HL-60/S4 treated with phorbol 12-myristate 13-acetate at 8.2 ng/mL for 4 days and 3 days (cell line): Measurements from ENCODE around the gene DHX40.
"Not testable (repeated sequence)": the region's sequence is repeated elsewhere in the genome, so short reads cannot be mapped to it uniquely, and the experiment has no call there.

ENCODE experiments used
- in situ Hi-C: fragments of 300-500 bp; cut with MboI; formaldehyde crosslinking; loops from 2 replicates; pipeline ENCODE4 v1.15.0; 2022; ENCODE audit warnings: low sequenced_read_pairs

DHX40 gene

GRCh38 chr17:59558039-59558438 lies 7.4 kb upstream of the DHX40 start:
- in situ Hi-C loops, result no loop called here

- in situ Hi-C loops, result no loop called here
Measured at GRCh38 chr17:59558953-59559352, 6.5 kb upstream of the DHX40 start.

GRCh38 chr17:59561042-59561441 lies 4.4 kb upstream of the DHX40 start:
- in situ Hi-C loops, result no loop called here

- in situ Hi-C loops, result no loop called here
Measured at GRCh38 chr17:59565959-59566324, 532 bp downstream of the DHX40 start.

GRCh38 chr17:59569151-59569550 lies 3.7 kb downstream of the DHX40 start:
- in situ Hi-C loops, result not testable (repeated sequence)

GRCh38 chr17:59572301-59572924 lies 7.0 kb downstream of the DHX40 start:
- in situ Hi-C loops, result no loop called here

- in situ Hi-C loops, result not testable (repeated sequence)
Measured at GRCh38 chr17:59584168-59584567, 18.8 kb downstream of the DHX40 start.

GRCh38 chr17:59600169-59600568 lies 34.8 kb downstream of the DHX40 start:
- in situ Hi-C loops, result no loop called here

GRCh38 chr17:59601130-59601529 lies 35.7 kb downstream of the DHX40 start:
- in situ Hi-C loops, result no loop called here

- in situ Hi-C loops, result no loop called here
Measured at GRCh38 chr17:59607061-59607460, 41.7 kb downstream of the DHX40 start.

- in situ Hi-C loops, result no loop called here
Measured at GRCh38 chr17:59607817-59608403, 42.5 kb downstream of the DHX40 start.

GRCh38 chr17:59611503-59611902 lies 46.1 kb downstream of the DHX40 start:
- in situ Hi-C loops, result no loop called here

GRCh38 chr17:59616253-59616920 lies 51.0 kb downstream of the DHX40 start:
- in situ Hi-C loops, result no loop called here

GRCh38 chr17:59617156-59617732 lies 51.8 kb downstream of the DHX40 start:
- in situ Hi-C loops, result no loop called here

- in situ Hi-C loops, result no loop called here
Measured at GRCh38 chr17:59619035-59619297, 53.6 kb downstream of the DHX40 start.

- in situ Hi-C loops, result no loop called here
Measured at GRCh38 chr17:59619298-59620063, 54.1 kb downstream of the DHX40 start, which contains the start of gene CLTC. CLTC (plus strand) TSS chr17:59619895; CDS start chr17:59620132, 237 bp downstream.

GRCh38 chr17:59620064-59620359 lies 54.6 kb downstream of the DHX40 start:
- in situ Hi-C loops, result no loop called here

- in situ Hi-C loops, result no loop called here
Measured at GRCh38 chr17:59620518-59621259, 55.3 kb downstream of the DHX40 start.

GRCh38 chr17:59621771-59622170 lies 56.4 kb downstream of the DHX40 start:
- in situ Hi-C loops, result no loop called here

GRCh38 chr17:59623151-59623550 lies 57.7 kb downstream of the DHX40 start:
- in situ Hi-C loops, result no loop called here

- in situ Hi-C loops, result no loop called here
Measured at GRCh38 chr17:59626756-59627155, 61.3 kb downstream of the DHX40 start.
